Central memory CD8-positive, alpha-beta T cell (primary cell): ENCODE measurements around the gene MND1.

Experiments used
- ATAC-seq: fragments of 150-1000 bp; cut with Tn5 transposase; replicated peaks from 2 replicates; pipeline ENCODE4 v1.10.0; 2022; ENCODE audit warnings: mild to moderate bottlenecking, moderate FRiP score, moderate number of reproducible peaks; ENCODE audit not compliant: poor library complexity, severe bottlenecking; ENCODE audit errors: extremely low read depth
- DNase-seq, 2 donors: peaks; one replicate each; pipeline ENCODE4 v3.0.0; 2021; ENCODE audit warnings: low spot score in 2 of 2
- H3K27ac Mint-ChIP-seq: one replicate; pipeline ENCODE4 v1.8.0; 2022; ENCODE audit warnings: low read depth, mild to moderate bottlenecking, moderate library complexity, mixed read lengths
- H3K27me3 Mint-ChIP-seq: one replicate; pipeline ENCODE4 v1.8.0; 2022; ENCODE audit warnings: mixed read lengths
- H3K36me3 Mint-ChIP-seq: one replicate; pipeline ENCODE4 v1.8.0; 2022; ENCODE audit warnings: mild to moderate bottlenecking, moderate library complexity, mixed read lengths; ENCODE audit not compliant: insufficient read depth
- H3K4me1 Mint-ChIP-seq: one replicate; pipeline ENCODE4 v1.8.0; 2022; ENCODE audit warnings: mixed read lengths
- H3K4me3 Mint-ChIP-seq: one replicate; pipeline ENCODE4 v1.8.0; 2022; ENCODE audit warnings: mild to moderate bottlenecking, moderate library complexity, mixed read lengths
- H3K9me3 Mint-ChIP-seq: one replicate; pipeline ENCODE4 v1.8.0; 2022; ENCODE audit warnings: mixed read lengths

MND1 gene

DNA sequence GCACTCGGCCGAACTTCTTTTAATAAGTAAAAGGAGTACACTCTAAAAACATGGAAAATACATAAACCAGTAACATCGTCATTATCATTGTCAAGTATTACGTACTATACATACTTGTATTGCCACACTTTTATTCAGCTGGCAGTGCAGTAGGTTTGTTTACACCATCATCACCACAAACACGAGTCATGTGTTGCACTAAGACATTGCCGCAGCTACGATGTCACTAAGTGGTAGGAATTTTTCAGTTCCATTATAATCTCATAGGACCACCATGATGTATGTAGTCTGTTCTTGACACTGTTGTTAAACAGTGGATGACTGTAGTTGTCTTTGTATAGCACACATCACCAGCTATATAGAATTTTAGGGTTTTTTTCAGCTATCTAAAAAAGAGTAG is 73.6 kb downstream of the MND1 start:
- Mint-ChIP-seq H3K27ac (no peak overlapping the region), H3K4me3 (no peak overlapping the region), H3K9me3 (no peaks in the 10 kb centered on the region), H3K4me1 (no peaks in the 10 kb centered on the region), H3K36me3 (no peaks in the 10 kb centered on the region), H3K27me3 (no peaks in the 10 kb centered on the region)
- DNase-seq (no peak), ATAC-seq (no peak)

DNA sequence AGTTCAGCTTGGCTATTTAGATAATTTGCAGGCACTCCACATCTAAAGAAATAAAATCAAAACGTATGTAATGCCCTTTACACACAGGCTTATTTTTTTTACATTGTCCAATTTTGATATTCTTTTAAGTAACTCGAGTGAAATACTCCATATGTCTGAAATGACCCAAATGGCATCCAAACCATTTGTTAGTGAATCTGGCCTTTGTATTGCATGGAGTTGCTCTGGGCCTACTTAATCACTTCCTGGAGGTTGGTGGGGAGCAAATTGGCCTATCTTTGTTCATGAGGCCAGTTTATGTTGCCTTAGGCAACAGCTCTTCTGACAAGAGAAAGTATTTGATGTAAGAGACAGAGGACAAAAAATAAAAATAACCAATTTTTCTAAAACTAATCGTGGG is 74.1 kb downstream of the MND1 start:
- ATAC-seq: no peak
- H3K27me3 Mint-ChIP-seq: no peaks in the 10 kb centered on the region

DNA sequence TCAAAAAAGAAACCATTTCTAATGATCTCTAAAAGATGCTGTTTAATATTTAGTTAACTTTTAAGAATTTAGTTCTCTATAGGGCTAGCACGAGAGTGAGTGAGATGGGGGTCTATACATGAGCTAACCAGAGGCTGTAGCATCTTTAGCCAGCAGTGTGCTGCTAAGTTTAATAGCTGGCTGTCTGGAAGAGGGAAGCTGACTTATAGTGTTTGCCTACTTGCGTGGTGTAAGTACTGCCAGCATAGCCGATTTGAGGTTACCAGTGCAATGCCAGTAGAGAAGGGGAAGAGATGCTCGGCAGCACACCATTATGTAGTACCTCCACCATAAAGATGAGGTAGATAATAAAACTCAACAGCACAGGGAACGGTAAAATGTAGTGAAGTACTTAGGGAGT is 74.5 kb downstream of the MND1 start:
- Mint-ChIP-seq H3K4me3 (no peak overlapping the region), H3K36me3 (no peaks in the 10 kb centered on the region), H3K27me3 (no peaks in the 10 kb centered on the region), H3K4me1 (no peaks in the 10 kb centered on the region), H3K27ac (no peak overlapping the region), H3K9me3 (no peaks in the 10 kb centered on the region)
- no peak for ATAC-seq
- DNase-seq: no peak

More for the DNA sequence above, 74.1 kb downstream of the MND1 start:
- Mint-ChIP-seq H3K4me3 (no peak overlapping the region), H3K4me1 (no peaks in the 10 kb centered on the region), H3K9me3 (no peaks in the 10 kb centered on the region), H3K27ac (no peak overlapping the region), H3K36me3 (no peaks in the 10 kb centered on the region)
- DNase-seq: no peak

- Mint-ChIP-seq H3K36me3 (no peaks in the 10 kb centered on the region), H3K9me3 (no peaks in the 10 kb centered on the region), H3K27ac (no peak overlapping the region), H3K27me3 (no peaks in the 10 kb centered on the region), H3K4me1 (no peaks in the 10 kb centered on the region), H3K4me3 (no peak overlapping the region)
- ATAC-seq (no peak), DNase-seq (no peak)
These were observed 75.3 kb downstream of the MND1 start for GRCh38 chr4:153419673-153420278.

DNA sequence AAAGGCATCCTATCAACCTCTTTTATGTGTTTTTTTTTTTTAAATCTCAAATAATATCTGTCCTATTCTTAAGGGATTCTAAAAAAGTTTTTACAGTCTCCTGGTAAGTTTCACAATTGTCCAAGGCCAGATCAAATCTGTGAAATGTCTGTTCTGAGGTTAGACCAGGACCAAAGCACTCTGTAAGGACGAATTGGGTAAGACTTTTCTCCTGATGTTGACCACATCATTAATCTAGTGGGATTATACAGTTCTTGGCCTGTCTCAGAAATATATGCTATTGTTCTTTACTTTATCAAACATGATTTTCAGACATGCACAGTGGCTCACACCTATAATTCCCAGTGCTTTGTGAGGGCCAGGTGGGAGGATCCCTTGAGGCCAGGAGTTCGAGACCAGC is 75.9 kb downstream of the MND1 start:
- DNase-seq (no peak), ATAC-seq (no peak)
- H3K36me3 Mint-ChIP-seq: no peaks in the 10 kb centered on the region
- H3K27ac Mint-ChIP-seq: no peak overlapping the region
- H3K9me3 Mint-ChIP-seq: no peaks in the 10 kb centered on the region
- no peaks in the 10 kb centered on the region for H3K4me1 Mint-ChIP-seq
- H3K27me3 Mint-ChIP-seq: no peaks in the 10 kb centered on the region
- H3K4me3 Mint-ChIP-seq: no peak overlapping the region

- no peak overlapping the region for H3K27ac Mint-ChIP-seq
- H3K36me3 Mint-ChIP-seq: no peaks in the 10 kb centered on the region
- no peaks in the 10 kb centered on the region for H3K27me3 Mint-ChIP-seq
- H3K9me3 Mint-ChIP-seq: no peaks in the 10 kb centered on the region
- ATAC-seq: no peak
- DNase-seq: no peak
- H3K4me3 Mint-ChIP-seq: no peak overlapping the region
- H3K4me1 Mint-ChIP-seq: no peaks in the 10 kb centered on the region
These were observed 77.5 kb downstream of the MND1 start for GRCh38 chr4:153421941-153422340.

DNA sequence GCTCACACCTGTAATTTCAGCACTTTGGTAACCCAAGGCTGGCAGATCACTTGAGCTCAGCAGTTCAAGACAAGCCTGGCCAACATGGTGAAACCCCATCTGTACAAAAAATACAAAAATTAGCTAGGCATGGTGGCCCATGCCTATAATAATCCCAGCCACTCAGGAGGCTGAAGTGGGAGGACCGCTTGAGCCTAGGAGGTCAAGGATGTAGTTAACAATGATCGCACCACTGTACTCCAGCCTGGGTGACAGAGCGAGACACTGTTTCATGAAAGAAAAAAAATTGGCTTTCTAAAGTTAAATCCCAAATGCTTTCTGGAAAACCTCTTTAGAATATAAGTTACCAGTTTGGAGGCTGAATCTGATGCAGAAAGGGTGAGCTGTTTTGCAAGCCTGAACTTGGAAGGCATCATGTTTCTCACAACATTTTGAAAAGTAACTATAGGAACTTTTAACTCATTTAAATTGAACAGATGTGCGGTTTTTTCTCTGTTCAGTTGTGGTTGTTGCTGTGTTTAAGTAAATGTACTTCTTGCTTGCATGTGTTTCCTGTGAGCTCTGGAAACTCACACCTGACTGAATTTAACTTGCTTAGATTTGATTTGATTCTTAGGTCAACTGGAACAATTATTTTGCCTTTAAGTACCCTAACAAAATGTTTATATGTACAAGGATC is 81.9 kb downstream of the MND1 start:
- Mint-ChIP-seq H3K36me3 (no peaks in the 10 kb centered on the region), H3K9me3 (no peaks in the 10 kb centered on the region), H3K27ac (no peak overlapping the region), H3K27me3 (no peaks in the 10 kb centered on the region), H3K4me3 (no peak overlapping the region), H3K4me1 (peaks cover 14% of the 10 kb centered on the region)
- peak; percentile 64 for ATAC-seq
- DNase-seq: no peak

GRCh38 chr4:153427363-153428071 is 83.0 kb downstream of the MND1 start:
- H3K27ac Mint-ChIP-seq: no peak overlapping the region
- no peak overlapping the region for H3K4me3 Mint-ChIP-seq
- ATAC-seq (no peak), DNase-seq (no peak)
- no peaks in the 10 kb centered on the region for H3K36me3 Mint-ChIP-seq
- H3K4me1 Mint-ChIP-seq: peaks cover 14% of the 10 kb centered on the region
- H3K9me3 Mint-ChIP-seq: no peaks in the 10 kb centered on the region
- no peaks in the 10 kb centered on the region for H3K27me3 Mint-ChIP-seq

DNA sequence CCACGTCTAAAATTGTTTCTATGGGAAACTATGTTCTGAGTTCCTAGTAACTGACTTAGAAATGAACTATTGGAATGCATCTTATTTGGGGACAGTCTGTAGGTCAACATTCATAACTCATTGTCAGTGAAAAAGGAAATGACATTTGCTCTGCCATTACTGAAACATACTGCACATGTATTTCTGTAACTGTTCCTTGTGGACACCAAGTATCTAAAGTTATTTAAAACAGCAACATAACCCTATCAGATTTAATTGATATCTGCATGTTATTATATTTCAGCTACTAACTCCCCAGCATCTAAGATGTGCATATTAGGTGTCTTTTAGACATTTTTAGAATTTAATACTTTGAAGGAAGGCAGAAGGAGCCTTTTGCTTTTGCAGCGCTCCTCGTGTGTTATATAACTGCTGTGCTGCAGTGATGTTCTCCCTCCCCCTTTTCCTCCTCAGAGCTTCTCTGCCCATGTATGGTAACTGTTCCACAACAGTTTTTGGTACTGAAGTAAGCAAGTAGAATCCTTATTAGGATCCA is 84.5 kb downstream of the MND1 start:
- DNase-seq (no peak), ATAC-seq (no peak)
- H3K9me3 Mint-ChIP-seq: peaks cover 4% of the 10 kb centered on the region
- no peak overlapping the region for H3K4me3 Mint-ChIP-seq
- no peaks in the 10 kb centered on the region for H3K27me3 Mint-ChIP-seq
- no peak overlapping the region for H3K27ac Mint-ChIP-seq
- H3K36me3 Mint-ChIP-seq: peaks cover 1% of the 10 kb centered on the region
- H3K4me1 Mint-ChIP-seq: peaks cover 25% of the 10 kb centered on the region

GRCh38 chr4:153432965-153433753 is 88.7 kb downstream of the MND1 start:
- H3K4me3 Mint-ChIP-seq: peak overlapping the region; percentile 87
- peaks cover 1% of the 10 kb centered on the region for H3K36me3 Mint-ChIP-seq
- DNase-seq (peak; percentile 26 to 58), ATAC-seq (peak; percentile 70)
- H3K27ac Mint-ChIP-seq: peak overlapping the region; percentile 99
- peaks cover 4% of the 10 kb centered on the region for H3K9me3 Mint-ChIP-seq
- no peaks in the 10 kb centered on the region for H3K27me3 Mint-ChIP-seq
- peaks cover 20% of the 10 kb centered on the region for H3K4me1 Mint-ChIP-seq

- peaks cover 26% of the 10 kb centered on the region for H3K4me1 Mint-ChIP-seq
- H3K9me3 Mint-ChIP-seq: peaks cover 4% of the 10 kb centered on the region
- peak overlapping the region; percentile 87 for H3K4me3 Mint-ChIP-seq
- ATAC-seq: no peak
- H3K36me3 Mint-ChIP-seq: peaks cover 1% of the 10 kb centered on the region
- peak overlapping the region; percentile 99 for H3K27ac Mint-ChIP-seq
- no peak for DNase-seq
- no peaks in the 10 kb centered on the region for H3K27me3 Mint-ChIP-seq
These were observed 89.2 kb downstream of the MND1 start for GRCh38 chr4:153433754-153434105.

DNA sequence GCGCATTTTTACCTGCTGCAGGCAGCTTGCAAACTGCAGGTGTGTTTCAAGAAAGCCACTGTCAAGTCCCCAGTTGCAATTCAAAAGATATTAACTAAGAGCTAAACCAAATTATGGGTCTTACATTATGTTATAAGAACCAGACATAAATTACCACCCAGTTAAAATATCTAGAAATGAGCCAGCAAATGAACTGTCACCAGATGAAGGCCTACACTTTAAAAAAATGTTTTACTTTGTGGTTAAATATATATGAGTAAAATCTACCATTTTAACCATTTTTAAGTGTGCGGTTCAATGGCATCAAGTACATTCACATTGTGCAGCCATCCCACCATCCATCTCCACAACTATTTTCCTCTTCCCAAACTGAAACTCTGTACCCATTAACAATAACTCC is 89.7 kb downstream of the MND1 start:
- no peaks in the 10 kb centered on the region for H3K27me3 Mint-ChIP-seq
- DNase-seq (no peak), ATAC-seq (no peak)
- peaks cover 4% of the 10 kb centered on the region for H3K9me3 Mint-ChIP-seq
- no peak overlapping the region for H3K27ac Mint-ChIP-seq
- peaks cover 3% of the 10 kb centered on the region for H3K36me3 Mint-ChIP-seq
- H3K4me1 Mint-ChIP-seq: peaks cover 26% of the 10 kb centered on the region
- H3K4me3 Mint-ChIP-seq: no peak overlapping the region
